DMS79 treated with DMSO at 0.1 percent for 48 hours (cell line): ENCODE data around the gene CCDC87.

Experiments used
- DNase-seq: peaks from one replicate; lab custom pipeline; 2025; lab: John Stamatoyannopoulos, UW

The CCDC87 gene

DNA sequence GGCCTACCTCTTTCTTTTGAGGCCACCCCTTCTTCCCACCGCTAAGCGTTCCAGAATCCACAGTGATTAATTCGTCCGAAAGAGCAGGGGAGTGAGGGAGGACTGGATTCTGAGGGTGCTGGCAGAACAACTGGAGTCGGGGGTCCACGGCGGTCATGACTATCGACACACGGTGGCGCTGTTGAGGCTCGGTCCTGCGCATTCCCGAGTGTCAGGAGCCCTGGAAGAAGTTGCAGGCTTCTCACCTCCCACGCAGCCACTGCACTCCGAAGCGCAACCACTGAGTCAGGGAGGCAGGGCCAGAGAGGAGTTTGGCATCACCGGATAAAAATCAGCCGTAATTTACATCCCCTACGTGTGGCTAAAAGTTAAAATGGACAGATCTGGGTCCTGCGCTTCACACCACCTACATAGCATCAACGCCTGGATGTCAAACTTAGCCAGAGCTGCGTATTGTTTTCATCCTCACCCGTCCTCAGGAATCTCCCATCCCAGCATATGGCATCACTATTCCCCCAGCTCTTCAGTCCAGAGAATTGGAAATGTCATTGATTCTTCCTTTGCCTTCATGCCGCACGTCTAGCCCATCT lies 13.8 kb downstream of the CCDC87 start:
- peak; percentile 46 for DNase-seq

DNA sequence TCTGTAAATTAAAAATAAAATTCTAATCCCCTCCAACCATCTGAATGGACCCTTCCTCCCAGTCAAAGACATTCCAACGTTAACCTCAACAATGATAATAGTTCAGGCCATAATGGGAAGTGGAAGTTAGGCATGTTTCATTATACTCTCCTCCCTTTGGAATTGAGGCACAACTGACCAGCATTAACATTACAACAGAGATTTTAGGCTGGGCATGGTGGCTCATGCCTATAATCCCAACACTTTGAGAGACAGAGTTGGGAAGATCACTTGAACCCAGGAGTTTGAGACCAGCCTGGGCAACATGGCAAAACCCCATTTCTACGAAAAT lies 22.0 kb downstream of the CCDC87 start:
- no peak for DNase-seq

DNA sequence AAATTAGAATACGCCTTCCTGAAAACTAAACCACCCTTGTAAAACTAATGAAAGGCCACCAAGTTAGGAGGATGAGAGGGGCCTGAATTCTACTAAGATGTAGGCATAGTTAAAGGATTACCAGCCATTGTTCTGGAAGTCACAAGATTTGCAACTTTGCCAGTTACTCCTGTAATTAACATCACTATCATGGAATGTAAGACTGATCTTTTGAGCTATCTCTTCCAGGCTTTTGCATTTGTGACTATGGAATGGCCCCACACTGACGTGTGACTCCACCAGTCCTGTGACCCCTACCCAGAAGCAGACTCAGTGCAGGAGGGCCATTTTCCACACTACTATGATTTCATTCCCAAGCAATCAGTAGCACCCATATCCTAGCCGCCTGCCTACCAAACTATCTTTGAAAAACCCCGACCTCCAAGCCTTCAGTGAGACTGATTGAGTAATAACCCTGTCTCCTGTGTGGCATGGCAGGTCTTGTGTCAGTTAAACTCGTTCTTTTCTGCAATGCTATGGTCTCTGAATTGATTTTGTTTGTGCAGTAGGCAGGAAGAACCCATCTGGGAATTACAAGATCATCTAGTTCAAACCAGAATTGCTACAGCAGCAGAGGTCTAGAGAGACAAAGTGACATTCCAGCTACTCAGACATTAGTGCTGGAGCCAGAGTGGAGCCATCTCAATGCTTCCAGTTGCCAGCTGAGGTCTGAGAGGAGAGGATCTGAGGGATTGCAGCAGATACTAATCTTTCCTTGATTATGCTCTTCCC lies 22.6 kb downstream of the CCDC87 start:
- DNase-seq = no peak

DNA sequence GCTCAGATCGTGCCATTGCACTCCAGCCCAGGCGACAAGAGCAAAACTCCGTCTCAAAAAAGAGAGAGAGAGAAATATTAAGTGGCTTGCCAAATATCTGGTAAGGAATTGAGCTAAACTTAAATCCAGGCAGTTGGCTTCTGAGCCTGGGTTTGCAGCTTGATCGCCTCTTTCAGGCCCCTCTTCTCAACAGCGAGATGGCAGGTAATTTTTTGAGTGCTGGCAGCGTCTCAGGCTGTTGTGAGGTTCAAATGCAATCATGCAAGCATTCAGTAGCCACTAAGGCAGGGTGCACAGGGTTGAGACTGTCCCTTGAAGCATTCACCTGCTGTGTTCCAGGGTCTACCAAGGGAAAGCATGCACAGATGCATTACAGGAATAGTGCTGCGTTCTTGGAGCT lies 23.8 kb downstream of the CCDC87 start:
- DNase-seq = no peak

DNA sequence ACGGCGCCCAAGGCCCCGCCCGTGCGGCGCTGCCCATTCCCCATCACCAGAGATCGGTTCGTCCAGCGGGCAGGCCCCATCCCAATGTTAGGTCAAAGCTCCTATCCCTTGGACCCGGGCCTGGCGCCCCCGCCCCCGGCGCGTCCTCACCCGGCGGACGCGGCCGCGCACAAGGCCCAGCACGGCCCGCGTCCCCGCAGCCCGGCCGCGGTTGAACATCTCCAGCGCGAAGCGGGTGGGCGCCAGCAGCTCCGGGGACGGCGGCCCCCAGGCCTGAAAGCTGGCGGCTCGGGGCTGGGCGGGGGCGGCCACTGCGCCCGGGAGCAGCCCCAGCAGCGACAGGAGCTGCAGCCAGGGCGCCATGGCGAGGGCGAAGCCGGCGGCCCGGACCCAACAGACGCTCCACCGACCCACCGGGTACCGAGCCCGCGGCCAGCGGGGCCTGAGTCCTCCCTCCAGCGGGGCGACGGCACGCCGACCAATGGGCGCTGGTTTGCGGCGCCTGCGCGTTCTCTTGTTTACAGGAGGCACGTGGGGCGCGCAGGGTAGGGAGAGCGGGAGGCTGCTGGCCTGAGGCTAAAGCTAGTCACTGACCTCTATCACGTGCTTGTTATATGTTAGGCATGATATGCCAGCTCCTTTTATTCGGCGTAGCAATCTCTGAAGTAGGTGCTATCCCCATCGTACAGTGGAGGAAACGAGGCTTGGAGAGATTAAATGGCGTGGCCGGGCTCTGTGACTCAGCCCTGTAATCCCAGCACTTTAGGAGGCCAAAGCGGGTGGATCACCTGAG lies 24.5 kb downstream of the CCDC87 start, which contains the start of gene CTSF:
CTSF (minus strand) TSS at position 483 of the 793 bp plus-strand sequence; CDS start at position 363, 120 bp downstream.
- DNase-seq = peak; percentile 68

DNA sequence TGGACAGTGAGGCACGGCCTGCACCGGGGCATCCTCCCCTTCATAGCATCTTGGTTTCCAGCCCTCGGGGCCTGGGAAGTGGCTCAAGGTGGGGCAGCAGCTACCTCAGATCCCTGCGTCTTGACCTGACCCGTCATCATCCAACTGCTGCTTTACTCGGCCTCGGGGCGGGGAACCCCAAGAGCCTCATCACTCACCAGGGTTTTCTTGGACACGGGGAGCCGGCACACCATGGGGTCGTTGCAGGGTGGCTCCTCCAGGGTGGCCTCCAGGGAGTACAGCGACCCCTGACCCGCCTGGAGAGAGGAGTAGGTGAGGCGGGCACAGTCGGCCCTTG lies 25.1 kb downstream of the CCDC87 start:
- no peak for DNase-seq

DNA sequence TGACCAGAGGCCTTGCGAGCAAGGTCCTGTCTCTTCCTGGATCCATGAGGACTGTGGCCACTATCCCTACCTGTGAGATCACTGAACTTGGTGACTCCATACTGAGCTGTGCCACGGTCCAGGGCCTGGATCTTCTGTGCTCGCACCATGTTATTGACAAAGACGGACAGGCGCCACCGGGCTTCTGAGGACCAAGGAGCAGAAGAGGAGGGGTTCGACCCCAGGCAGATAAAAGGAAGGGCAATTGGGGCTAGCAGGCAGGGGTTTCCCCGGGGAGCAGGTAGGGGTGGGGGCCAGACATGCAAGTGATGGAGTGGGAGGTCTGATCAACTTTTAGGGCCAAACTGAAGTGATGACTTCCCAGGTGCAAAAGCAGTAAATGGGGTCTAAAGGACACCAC lies 26.6 kb downstream of the CCDC87 start:
- DNase-seq = no peak

DNA sequence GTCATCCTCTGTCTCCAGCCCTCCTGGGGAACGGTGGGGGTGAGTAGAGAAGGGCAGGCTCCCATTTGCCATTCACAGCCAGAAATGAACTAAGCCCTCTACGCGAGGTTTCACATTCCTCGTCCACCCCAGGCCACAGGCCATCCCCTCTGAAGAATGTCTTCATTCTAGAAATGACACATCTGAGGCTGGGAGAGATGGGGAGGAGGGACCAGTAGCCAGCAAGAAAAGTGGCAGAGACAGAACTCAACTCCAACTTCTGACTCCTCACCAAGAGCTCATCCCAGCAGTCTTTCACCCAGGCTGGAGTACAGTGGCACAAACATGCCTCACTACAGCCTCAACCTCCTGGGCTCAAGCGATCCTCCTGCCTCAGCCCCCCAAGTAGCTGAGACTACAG lies 27.9 kb downstream of the CCDC87 start:
- DNase-seq = no peak

DNA sequence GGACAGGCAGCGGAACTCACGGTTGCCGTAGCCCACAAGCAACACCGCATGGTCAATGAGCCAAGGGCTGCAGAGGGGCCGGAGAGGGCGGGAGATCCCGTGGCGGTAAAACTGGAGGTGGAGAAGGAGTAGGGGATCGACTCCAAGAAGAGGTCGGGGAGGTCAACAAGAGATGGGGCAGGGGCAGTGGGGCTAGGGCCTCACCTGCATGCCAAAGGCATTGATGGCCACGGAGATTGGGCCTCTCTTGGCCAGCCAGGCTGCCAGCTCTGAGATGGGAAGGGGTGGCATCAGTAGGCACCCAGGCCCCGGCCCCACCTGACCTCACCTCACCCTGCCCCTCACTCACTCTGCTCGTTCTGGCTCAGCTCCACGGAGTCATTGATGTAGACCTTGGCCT lies 28.3 kb downstream of the CCDC87 start:
- DNase-seq = no peak

DNA sequence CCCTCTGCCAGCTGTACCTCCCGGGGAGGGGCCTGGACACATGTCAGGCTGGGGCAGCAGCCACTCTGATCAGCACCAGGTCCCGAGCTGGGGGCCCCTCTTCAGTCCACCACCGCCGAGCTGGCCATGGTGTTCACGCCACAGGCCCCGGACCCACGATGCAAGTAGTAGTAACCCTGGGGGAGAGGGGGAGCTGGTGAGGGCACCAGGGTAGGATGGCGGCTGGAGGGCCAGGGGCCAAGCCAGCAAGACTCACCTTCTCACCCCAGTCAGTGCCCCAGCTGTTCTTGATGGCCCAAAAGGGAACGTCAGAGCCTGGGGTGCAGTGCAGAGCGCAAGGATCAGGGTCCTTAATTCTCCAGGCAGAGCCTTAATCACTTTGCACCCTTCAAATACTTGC lies 29.0 kb downstream of the CCDC87 start:
- no peak for DNase-seq

DNA sequence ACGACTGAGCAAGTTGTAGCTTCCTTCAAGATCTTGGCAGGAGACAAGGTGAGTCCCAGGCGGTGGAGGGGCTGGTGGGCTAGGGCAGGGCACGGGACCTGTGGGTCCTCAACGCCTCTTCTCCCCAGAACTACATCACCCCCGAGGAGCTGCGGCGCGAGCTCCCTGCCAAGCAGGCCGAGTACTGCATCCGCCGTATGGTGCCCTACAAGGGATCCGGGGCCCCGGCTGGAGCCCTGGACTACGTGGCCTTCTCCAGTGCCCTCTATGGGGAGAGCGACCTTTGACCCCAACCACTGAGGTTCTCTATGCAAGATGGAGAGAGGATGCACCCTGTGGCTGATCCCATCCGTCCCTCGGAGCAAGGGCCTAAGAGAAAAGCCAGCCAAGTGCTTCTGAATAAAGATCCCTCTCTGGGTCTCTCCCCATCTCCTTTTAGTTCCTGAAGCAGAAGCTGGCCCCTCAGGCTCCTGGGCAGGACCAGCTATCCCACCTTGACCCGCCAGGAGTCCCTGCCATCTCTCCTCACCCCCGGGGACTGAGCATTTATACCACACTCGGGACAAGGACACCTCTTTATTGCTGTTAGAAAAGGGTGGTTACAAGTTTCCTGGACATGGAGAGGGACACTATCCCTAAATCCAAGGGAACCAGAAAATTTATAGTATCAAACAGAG lies 29.8 kb downstream of the CCDC87 start:
- no peak for DNase-seq

DNA sequence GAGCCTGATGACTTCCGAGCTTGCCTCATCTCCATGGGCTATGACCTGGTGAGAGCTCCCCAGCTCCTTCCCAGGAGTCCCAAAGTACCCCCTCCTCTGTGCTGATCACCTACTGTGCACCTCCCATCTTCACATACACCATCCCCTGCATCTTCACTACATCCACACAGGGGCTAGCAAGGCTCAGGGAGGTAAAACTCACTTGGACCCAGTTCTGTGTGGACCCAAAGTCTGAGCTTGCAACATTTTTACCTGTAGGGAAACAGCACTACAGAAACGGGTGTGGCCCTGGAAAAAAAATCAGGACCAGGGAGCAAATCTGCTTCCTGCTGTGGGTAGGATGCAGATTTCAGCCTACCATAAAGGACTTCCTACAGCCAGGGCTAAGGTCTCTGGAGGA lies 30.6 kb downstream of the CCDC87 start:
- no peak for DNase-seq

DNA sequence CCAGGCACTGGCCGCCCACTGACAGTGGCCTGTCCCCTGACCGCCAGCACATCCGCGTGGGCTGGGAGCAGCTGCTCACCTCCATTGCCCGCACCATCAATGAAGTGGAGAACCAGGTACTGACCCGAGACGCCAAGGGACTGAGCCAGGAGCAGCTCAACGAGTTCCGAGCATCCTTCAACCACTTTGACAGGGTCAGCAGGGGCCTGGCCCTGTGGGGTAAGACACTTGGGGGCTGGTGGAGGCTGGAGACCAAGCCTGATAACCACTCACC lies 31.0 kb downstream of the CCDC87 start:
- DNase-seq = no peak

DNA sequence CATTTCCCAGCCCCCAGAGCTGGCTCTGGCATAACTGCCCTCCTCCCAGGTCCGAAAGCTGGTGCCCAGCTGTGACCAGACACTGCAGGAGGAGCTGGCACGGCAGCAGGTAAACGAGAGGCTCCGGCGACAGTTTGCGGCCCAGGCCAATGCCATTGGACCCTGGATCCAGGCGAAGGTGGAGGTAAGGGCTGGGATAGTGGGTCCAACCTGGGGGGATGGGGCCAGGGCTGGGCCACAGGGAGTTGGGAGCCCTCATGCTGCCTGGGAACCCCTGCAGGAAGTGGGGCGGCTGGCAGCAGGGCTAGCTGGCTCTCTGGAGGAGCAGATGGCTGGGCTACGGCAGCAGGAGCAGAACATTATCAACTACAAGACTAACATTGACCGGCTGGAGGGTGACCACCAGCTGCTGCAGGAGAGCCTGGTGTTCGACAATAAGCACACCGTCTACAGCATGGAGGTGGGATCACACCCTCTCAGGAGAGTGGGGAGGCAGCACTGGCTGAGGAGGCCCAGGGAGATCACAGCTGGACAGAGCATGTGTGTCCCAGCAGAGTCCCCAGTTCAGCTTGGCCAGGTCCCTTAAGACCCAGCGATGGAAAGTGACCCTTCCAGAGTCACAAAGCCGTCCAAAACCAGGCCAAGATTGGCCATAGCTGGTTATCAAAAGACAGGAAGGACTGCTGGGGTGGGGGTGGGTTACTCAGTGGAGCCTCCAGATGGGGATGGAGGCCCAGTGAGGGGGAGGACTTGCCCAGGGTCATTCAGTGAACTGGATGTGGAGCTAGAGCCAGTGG lies 31.5 kb downstream of the CCDC87 start:
- no peak for DNase-seq

DNA sequence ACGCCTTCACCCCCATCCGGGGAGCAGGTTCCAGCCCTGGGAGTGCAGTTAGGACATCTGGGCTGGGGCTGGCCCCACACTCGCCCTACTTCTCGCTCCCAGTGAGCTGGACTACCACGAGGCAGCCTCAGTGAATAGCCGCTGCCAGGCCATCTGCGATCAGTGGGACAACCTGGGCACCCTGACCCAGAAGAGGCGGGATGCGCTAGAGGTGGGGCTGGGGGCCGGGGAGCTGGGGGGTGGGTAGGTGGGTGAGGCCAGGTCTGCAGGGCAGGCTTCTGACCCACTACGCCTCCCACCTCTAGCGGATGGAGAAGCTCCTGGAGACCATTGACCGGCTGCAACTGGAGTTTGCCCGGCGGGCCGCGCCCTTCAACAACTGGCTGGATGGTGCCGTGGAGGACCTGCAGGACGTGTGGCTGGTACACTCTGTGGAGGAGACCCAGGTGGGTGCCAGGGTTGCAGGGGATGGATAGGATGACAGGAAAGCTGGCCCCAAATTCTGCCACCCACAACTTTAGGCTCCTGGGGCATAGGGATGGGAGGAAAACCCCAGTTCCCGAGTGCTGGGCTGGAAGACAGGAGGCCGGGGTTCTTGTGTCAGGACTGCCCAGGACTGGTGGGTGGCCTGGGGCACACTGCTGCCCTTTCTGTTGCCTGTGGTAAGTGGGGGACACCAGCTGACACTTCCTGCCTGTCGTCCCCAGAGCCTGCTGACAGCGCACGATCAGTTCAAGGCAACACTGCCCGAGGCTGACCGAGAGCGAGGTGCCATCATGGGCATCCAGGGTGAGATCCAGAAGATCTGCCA lies 32.8 kb downstream of the CCDC87 start:
- DNase-seq = no peak

DNA sequence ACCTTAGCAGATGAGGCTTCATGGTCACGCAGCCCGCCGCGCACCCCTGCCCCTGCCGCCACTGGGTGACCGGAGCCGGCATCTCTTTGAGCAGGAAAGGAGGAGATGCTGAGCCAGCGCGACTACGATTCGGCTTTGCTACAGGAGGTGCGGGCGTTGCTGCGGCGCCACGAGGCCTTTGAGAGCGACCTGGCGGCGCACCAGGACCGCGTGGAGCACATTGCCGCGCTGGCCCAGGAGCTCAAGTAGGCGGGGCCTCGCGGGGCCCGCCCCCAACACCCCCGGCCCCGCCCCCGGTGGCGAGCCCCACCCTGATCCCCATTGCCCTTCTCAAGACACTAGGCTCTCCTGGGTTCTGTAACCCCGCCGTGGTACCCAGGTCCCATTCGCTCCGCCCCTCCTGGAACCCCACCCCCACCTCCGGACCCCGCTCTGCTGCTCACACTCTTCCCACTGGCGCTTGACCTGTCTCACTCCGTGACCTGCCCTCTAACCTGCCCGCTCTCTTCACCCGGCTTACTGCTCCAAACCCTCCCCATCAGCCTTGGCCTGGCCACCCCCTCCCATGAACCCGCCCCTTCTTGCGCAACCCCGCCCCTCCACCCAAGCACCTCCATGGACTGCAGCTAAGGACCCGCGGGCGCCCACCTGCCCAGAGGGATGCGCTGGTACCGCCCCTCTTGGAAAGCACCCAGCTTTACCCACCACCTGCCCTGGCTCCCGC lies 33.6 kb downstream of the CCDC87 start:
- DNase-seq = no peak

DNA sequence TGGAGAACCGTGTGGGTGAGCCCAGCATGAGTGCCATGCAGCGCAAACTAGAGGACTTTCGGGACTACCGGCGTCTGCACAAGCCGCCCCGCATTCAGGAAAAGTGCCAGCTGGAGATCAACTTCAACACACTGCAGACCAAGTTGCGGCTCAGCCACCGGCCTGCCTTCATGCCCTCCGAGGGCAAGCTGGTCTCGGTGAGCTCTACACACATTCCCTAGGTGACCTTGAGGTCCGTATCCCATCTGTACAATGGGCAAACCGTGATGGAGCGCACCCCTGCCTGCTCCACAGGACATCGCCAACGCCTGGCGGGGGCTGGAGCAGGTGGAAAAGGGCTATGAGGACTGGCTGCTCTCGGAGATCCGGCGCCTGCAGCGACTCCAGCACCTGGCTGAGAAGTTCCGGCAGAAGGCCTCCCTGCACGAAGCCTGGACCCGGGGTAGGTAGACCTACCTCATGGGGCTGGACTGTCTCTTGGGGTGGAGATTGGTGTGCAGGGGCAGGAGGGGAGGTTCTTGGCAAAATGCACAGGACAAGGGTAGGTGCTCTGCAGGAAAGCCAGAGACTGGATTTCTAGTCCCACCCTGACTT lies 35.0 kb downstream of the CCDC87 start:
- peak; percentile 7 for DNase-seq

DNA sequence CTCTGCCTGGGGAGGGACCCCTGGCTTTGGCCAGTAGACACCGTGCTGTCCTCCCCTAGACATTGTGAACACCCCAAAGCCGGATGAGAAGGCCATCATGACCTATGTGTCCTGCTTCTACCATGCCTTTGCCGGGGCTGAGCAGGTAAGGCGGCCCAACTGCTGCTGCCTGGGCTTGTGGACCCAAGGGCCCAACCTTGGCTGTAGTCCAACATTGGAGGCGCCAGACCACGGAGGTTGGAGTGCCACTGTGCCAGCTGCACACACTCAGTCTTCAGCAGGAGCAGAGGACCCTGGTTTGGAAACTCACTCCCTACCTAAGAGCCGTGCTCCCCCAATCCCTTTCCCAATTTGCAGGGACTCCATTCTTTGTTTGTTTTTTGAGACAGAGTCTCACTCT lies 36.8 kb downstream of the CCDC87 start:
- DNase-seq = peak; percentile 85

DNA sequence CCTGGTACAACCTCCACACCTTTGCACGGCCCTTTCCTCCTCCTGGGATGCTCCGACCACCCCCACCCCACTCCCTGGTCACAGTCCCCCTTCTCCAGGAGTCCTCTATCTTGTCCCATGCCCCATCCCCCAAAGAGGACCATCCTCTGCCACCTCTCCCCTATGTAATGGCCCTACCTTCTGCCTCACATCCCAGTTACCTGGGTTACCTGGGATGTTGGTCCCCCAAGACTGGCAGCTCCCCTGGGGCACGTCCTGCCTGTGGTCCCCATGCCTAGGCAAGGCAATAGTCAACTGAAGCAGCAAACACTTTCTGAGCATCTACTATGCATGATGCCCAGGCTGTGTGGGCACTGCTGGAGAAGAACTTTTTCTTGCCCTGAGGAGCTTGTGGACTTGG lies 37.4 kb downstream of the CCDC87 start:
- no peak for DNase-seq

DNA sequence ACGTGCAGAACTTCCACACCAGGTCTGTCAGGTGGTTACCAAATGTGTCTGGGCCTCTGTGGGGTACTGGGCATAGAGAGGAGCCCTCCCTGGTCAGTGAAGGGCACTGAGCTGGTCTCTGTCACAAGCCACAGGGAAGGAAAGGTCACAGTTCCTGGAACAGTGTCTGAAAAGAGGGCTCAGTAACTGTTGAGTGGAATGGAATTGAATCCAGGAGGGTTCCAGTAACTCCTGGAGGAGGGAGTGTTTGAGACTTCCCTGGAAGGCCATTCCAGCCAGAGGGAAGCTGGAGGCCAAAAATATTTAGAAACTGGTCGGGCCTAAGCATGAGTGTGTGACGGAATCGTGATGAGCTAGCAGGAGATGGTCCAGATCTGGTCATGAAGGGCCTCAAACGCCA lies 38.3 kb downstream of the CCDC87 start:
- DNase-seq = no peak
